Uterus (tissue), 2 donors: ENCODE measurements around the gene ART4.

Experiments
- POLR2A ChIP-seq, 2 donors: fragments of 450-650 bp; IDR thresholded peaks; one replicate each; pipeline ENCODE4 v1.6.1; 2016; ENCODE audit warnings: antibody characterized with exemption in 2 of 2, mild to moderate bottlenecking in 1 of 2, moderate library complexity in 1 of 2
- TF ChIP-seq, protein P1 (sequence below), 4 experiments: fragments of 200-600 bp in 2 of 4; fragments of 450-650 bp in 2 of 4; sonication (generic) in 2 of 4; IDR thresholded peaks; one replicate each; pipeline ENCODE4 v1.5.1; 2016 to 2019; ENCODE audit warnings: antibody characterized with exemption in 4 of 4, mild to moderate bottlenecking in 2 of 4, moderate library complexity in 1 of 4

GRCh38 chr12:14873440-14874185 lies 30.3 kb upstream of the ART4 start:
- no peak for TF ChIP-seq POLR2A (IDR thresholded peaks at IDR 0.05)
- TF ChIP-seq, protein P1, sequence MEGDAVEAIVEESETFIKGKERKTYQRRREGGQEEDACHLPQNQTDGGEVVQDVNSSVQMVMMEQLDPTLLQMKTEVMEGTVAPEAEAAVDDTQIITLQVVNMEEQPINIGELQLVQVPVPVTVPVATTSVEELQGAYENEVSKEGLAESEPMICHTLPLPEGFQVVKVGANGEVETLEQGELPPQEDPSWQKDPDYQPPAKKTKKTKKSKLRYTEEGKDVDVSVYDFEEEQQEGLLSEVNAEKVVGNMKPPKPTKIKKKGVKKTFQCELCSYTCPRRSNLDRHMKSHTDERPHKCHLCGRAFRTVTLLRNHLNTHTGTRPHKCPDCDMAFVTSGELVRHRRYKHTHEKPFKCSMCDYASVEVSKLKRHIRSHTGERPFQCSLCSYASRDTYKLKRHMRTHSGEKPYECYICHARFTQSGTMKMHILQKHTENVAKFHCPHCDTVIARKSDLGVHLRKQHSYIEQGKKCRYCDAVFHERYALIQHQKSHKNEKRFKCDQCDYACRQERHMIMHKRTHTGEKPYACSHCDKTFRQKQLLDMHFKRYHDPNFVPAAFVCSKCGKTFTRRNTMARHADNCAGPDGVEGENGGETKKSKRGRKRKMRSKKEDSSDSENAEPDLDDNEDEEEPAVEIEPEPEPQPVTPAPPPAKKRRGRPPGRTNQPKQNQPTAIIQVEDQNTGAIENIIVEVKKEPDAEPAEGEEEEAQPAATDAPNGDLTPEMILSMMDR (IDR thresholded peaks at IDR 0.05), result no peak
